SK-N-SH (cell line): Measurements from ENCODE around the gene BCAT1. TPM values are rescaled to one million over a fixed set of nuclear protein-coding genes. Genes with fewer than 3 reads are reported as not detected.

ENCODE experiments used
- CTCF ChIA-PET: fragments of 300-600, 350-600 bp; formaldehyde crosslinking; extraction: SDS; loops from one replicate; lab custom pipeline; 2021; lab: Yijun Ruan, JAX
- POLR2A ChIA-PET: fragments of 350-600 bp; sonication (Branson Sonifier 250); formaldehyde crosslinking; extraction: SDS; loops from one replicate; lab custom pipeline; 2020; ENCODE audit warnings: antibody characterized with exemption, inconsistent platforms; lab: Yijun Ruan, JAX
- DNase-seq: peaks from one replicate; pipeline ENCODE4 v3.0.0; 2012
- H2AFZ ChIP-seq: fragments of 200-600 bp; sonication (generic); 2 replicates; pipeline ENCODE4 v1.8.1; 2016; ENCODE audit warnings: antibody characterized with exemption, mild to moderate bottlenecking, low read depth
- H3F3A ChIP-seq: fragments of 200-600 bp; sonication (generic); replicated peaks from 2 replicates; pipeline ENCODE3; 2016; ENCODE audit warnings: antibody characterized with exemption, mild to moderate bottlenecking; ENCODE audit not compliant: insufficient read depth
- H3K27ac ChIP-seq, 2 experiments: fragments of 200-500 bp in 1 of 2; fragments of 200-600 bp in 1 of 2; sonication (Bioruptor generic) in 1 of 2; sonication (generic), shearing (Covaris generic) in 1 of 2; 2 replicates each; pipeline versions ENCODE4 v1.5.1 to v1.6.1; 2014 to 2016; ENCODE audit warnings: low read depth in 2 of 2, inconsistent platforms in 1 of 2, low read length in 1 of 2, mild to moderate bottlenecking in 1 of 2, mixed read lengths in 1 of 2
- H3K27me3 ChIP-seq: fragments of 200-600 bp; sonication (generic), shearing (Covaris generic); 2 replicates; pipeline ENCODE4 v1.6.1; 2016; ENCODE audit warnings: mixed run types; ENCODE audit not compliant: insufficient read depth
- H3K36me3 ChIP-seq, 2 experiments: fragments of 200-500 bp in 1 of 2; fragments of 200-600 bp in 1 of 2; sonication (Bioruptor generic) in 1 of 2; sonication (generic) in 1 of 2; replicated peaks in 1 of 2; 2 replicates each; pipeline versions ENCODE3 to v1.5.1; 2014 to 2016; ENCODE audit warnings: low read length in 1 of 2, mild to moderate bottlenecking in 1 of 2; ENCODE audit not compliant: insufficient read depth in 2 of 2, control insufficient read depth in 1 of 2
- H3K4me1 ChIP-seq, 2 experiments: fragments of 200-500 bp in 1 of 2; fragments of 200-600 bp in 1 of 2; sonication (Bioruptor generic) in 1 of 2; sonication (generic), shearing (Covaris generic) in 1 of 2; 2 replicates each; pipeline versions ENCODE4 v1.5.1 to v1.6.1; 2014 to 2016; ENCODE audit warnings: low read depth in 1 of 2, low read length in 1 of 2, mixed run types in 1 of 2; ENCODE audit not compliant: insufficient read depth in 2 of 2, control insufficient read depth in 1 of 2
- H3K4me2 ChIP-seq: fragments of 200-600 bp; sonication (generic), shearing (Covaris generic); 2 replicates; pipeline ENCODE4 v1.6.1; 2017; ENCODE audit warnings: mixed run types
- H3K4me3 ChIP-seq, 2 experiments: fragments of 200-500 bp in 1 of 2; fragments of 200-600 bp in 1 of 2; sonication (Bioruptor generic) in 1 of 2; sonication (generic), shearing (Covaris generic) in 1 of 2; 2 replicates each; pipeline versions ENCODE4 v1.5.1 to v1.8.1; 2014 to 2016; ENCODE audit warnings: low read depth in 2 of 2, inconsistent platforms in 1 of 2, low read length in 1 of 2, mild to moderate bottlenecking in 1 of 2, mixed read lengths in 1 of 2, moderate library complexity in 1 of 2
- H3K79me2 ChIP-seq: fragments of 200-600 bp; sonication (generic); 2 replicates; pipeline ENCODE4 v1.8.1; 2017; ENCODE audit warnings: mild to moderate bottlenecking; ENCODE audit not compliant: insufficient read depth
- H3K9ac ChIP-seq: fragments of 200-600 bp; sonication (generic); 2 replicates; pipeline ENCODE4 v1.6.1; 2017; ENCODE audit warnings: mixed run types
- H3K9me2 ChIP-seq: fragments of 200-600 bp; sonication (generic); 2 replicates; pipeline ENCODE4 v1.6.1; 2017; ENCODE audit warnings: mixed run types
- H3K9me3 ChIP-seq: fragments of 200-600 bp; sonication (generic); 2 replicates; pipeline ENCODE4 v1.6.1; 2017; ENCODE audit warnings: mixed run types, mild to moderate bottlenecking, moderate library complexity
- H4K20me1 ChIP-seq: fragments of 200-600 bp; sonication (generic); 2 replicates; pipeline ENCODE4 v1.6.1; 2017; ENCODE audit warnings: mild to moderate bottlenecking, mixed run types; ENCODE audit not compliant: insufficient read depth
- ELF1 ChIP-seq: IDR thresholded peaks from 2 replicates; pipeline ENCODE4 v1.4.0; 2012
- EZH2phosphoT487 ChIP-seq: fragments of 200-600 bp; sonication (generic); IDR thresholded peaks from 2 replicates; pipeline ENCODE4 v1.6.1; 2017; ENCODE audit warnings: low read depth, mixed run types, mild to moderate bottlenecking, antibody characterized with exemption, moderate library complexity, borderline replicate concordance
- FOSL2 ChIP-seq: IDR thresholded peaks from 2 replicates; pipeline ENCODE4 v1.4.0; 2012; ENCODE audit warnings: low read depth, mild to moderate bottlenecking, moderate library complexity, borderline replicate concordance
- GABPA ChIP-seq: IDR thresholded peaks from 2 replicates; pipeline ENCODE4 v1.4.0; 2012; ENCODE audit warnings: low read depth, mild to moderate bottlenecking
- GATA2 ChIP-seq: sonication (generic); formaldehyde crosslinking; IDR thresholded peaks from 2 replicates; pipeline ENCODE4 v1.5.0; 2020; ENCODE audit warnings: mild to moderate bottlenecking, missing genetic modification reagents
- JUND ChIP-seq: IDR thresholded peaks from 2 replicates; pipeline ENCODE4 v1.4.0; 2012
- MXI1 ChIP-seq: IDR thresholded peaks from 2 replicates; pipeline ENCODE4 v1.6.1; 2012; ENCODE audit warnings: mild to moderate bottlenecking, low read depth, low read length, improper control_type of control experiment
- NFIC ChIP-seq: IDR thresholded peaks from 2 replicates; pipeline ENCODE4 v1.4.0; 2012; ENCODE audit warnings: borderline replicate concordance
- RCOR1 ChIP-seq: fragments of 150-350 bp; IDR thresholded peaks from 2 replicates; pipeline ENCODE4 v1.6.1; 2017; ENCODE audit warnings: antibody characterized with exemption, low read length
- RXRA ChIP-seq: IDR thresholded peaks from 2 replicates; pipeline ENCODE4 v1.4.0; 2012; ENCODE audit warnings: low read depth, mild to moderate bottlenecking, borderline replicate concordance
- TAF1 ChIP-seq: IDR thresholded peaks from 2 replicates; pipeline ENCODE4 v1.6.1; 2012; ENCODE audit warnings: low read depth, mild to moderate bottlenecking, low read length, moderate library complexity, borderline replicate concordance
- TCF12 ChIP-seq: IDR thresholded peaks from 2 replicates; pipeline ENCODE4 v1.4.0; 2012
- TEAD4 ChIP-seq: IDR thresholded peaks from 2 replicates; pipeline ENCODE4 v1.4.0; 2012; ENCODE audit warnings: mild to moderate bottlenecking, borderline replicate concordance; ENCODE audit not compliant: insufficient read depth
- WGBS: methylation state at CpG from one replicate; pipeline ENCODE4 v1.1.6; 2017; ENCODE audit warnings: low lambda C conversion rate; 5-methylcytosine and 5-hydroxymethylcytosine counted together
- polyA plus RNA-seq, 3 experiments: library from polyadenylated mRNA; depleted of rRNA; stranded (reverse); fragments of >200 nt; gene quantifications; 2 replicates each; pipeline ENCODE4 v1.2.3, GENCODE V29; 2012
- TF ChIP-seq, protein P1 (sequence below): fragments of 150-350 bp; IDR thresholded peaks from 2 replicates; pipeline ENCODE4 v1.6.1; 2017; ENCODE audit warnings: antibody characterized with exemption, low read length, low read depth, borderline replicate concordance
- TF ChIP-seq, protein P2 (sequence below): fragments of 150-350 bp; IDR thresholded peaks from 2 replicates; pipeline ENCODE4 v1.6.1; 2016; ENCODE audit warnings: mild to moderate bottlenecking, low read depth, low read length
- TF ChIP-seq, protein P3 (sequence below): IDR thresholded peaks from 2 replicates; pipeline ENCODE4 v1.4.0; 2012; ENCODE audit warnings: low read depth
- TF ChIP-seq, protein P4 (sequence below): IDR thresholded peaks from 2 replicates; pipeline ENCODE4 v1.4.0; 2012; ENCODE audit warnings: low read depth, borderline replicate concordance
- TF ChIP-seq, protein P5 (sequence below): IDR thresholded peaks from 2 replicates; pipeline ENCODE4 v1.6.1; 2012; ENCODE audit warnings: mild to moderate bottlenecking, low read depth, low read length, moderate library complexity

The BCAT1 gene
- polyA plus RNA-seq, 1 of the 3 experiments (the other 2 are of a cell fraction): 7.7 TPM

DNA sequence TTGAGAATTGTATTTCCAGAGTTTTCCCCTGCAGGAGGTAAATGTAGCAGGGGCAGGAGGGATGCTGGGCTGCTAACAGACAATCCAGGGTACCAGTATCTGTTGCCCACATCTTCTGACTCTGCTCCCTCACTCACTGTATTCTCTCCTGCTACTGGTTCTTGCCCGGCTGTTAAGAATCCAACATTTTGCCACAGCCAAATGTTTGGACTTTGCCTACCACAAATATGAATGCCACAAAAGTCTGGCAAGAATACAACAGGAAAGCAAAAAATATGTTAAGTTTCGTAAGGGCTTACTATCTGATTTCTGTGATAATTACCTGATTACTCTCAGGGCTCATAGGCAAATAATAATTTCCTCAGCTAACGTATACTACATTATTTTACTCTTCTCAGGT is 160.0 kb downstream of the BCAT1 start:
- no peaks in the 10 kb centered on the region for H3K27me3 ChIP-seq

More for the DNA sequence above, 160.0 kb downstream of the BCAT1 start:
- ChIA-PET CTCF (no interaction called here), POLR2A (no interaction called here)
- Histone ChIP-seq H3K4me2 (no peak overlapping the region), H3K27ac (no peak overlapping the region), H3K79me2 (no peaks in the 10 kb centered on the region), H3F3A (no peaks in the 10 kb centered on the region), H3K4me3 (no peak overlapping the region), H3K4me1 (no peaks in the 10 kb centered on the region), H3K9me2 (no peaks in the 10 kb centered on the region), H3K36me3 (no peaks in the 10 kb centered on the region), H4K20me1 (no peaks in the 10 kb centered on the region), H2AFZ (no peak overlapping the region), H3K9me3 (no peaks in the 10 kb centered on the region), H3K9ac (no peak overlapping the region)
- 61% methylated on average over 3 of the region's 3 CpGs for WGBS
- DNase-seq: no peak
- TF ChIP-seq, protein P1, sequence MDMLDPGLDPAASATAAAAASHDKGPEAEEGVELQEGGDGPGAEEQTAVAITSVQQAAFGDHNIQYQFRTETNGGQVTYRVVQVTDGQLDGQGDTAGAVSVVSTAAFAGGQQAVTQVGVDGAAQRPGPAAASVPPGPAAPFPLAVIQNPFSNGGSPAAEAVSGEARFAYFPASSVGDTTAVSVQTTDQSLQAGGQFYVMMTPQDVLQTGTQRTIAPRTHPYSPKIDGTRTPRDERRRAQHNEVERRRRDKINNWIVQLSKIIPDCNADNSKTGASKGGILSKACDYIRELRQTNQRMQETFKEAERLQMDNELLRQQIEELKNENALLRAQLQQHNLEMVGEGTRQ: no peak
- TF ChIP-seq RCOR1 (no peak), TCF12 (no peak), GABPA (no peak), FOSL2 (no peak), MXI1 (no peak), TAF1 (no peak), TEAD4 (no peak), JUND (no peak), GATA2 (CRISPR knock-in tag) (no peak), RXRA (no peak), EZH2phosphoT487 (no peak), NFIC (no peak), ELF1 (no peak)
- TF ChIP-seq, protein P2, sequence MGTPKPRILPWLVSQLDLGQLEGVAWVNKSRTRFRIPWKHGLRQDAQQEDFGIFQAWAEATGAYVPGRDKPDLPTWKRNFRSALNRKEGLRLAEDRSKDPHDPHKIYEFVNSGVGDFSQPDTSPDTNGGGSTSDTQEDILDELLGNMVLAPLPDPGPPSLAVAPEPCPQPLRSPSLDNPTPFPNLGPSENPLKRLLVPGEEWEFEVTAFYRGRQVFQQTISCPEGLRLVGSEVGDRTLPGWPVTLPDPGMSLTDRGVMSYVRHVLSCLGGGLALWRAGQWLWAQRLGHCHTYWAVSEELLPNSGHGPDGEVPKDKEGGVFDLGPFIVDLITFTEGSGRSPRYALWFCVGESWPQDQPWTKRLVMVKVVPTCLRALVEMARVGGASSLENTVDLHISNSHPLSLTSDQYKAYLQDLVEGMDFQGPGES: no peak
- TF ChIP-seq, protein P3, sequence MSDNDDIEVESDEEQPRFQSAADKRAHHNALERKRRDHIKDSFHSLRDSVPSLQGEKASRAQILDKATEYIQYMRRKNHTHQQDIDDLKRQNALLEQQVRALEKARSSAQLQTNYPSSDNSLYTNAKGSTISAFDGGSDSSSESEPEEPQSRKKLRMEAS: no peak
- TF ChIP-seq, protein P4, sequence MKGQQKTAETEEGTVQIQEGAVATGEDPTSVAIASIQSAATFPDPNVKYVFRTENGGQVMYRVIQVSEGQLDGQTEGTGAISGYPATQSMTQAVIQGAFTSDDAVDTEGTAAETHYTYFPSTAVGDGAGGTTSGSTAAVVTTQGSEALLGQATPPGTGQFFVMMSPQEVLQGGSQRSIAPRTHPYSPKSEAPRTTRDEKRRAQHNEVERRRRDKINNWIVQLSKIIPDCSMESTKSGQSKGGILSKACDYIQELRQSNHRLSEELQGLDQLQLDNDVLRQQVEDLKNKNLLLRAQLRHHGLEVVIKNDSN: no peak
- TF ChIP-seq, protein P5, sequence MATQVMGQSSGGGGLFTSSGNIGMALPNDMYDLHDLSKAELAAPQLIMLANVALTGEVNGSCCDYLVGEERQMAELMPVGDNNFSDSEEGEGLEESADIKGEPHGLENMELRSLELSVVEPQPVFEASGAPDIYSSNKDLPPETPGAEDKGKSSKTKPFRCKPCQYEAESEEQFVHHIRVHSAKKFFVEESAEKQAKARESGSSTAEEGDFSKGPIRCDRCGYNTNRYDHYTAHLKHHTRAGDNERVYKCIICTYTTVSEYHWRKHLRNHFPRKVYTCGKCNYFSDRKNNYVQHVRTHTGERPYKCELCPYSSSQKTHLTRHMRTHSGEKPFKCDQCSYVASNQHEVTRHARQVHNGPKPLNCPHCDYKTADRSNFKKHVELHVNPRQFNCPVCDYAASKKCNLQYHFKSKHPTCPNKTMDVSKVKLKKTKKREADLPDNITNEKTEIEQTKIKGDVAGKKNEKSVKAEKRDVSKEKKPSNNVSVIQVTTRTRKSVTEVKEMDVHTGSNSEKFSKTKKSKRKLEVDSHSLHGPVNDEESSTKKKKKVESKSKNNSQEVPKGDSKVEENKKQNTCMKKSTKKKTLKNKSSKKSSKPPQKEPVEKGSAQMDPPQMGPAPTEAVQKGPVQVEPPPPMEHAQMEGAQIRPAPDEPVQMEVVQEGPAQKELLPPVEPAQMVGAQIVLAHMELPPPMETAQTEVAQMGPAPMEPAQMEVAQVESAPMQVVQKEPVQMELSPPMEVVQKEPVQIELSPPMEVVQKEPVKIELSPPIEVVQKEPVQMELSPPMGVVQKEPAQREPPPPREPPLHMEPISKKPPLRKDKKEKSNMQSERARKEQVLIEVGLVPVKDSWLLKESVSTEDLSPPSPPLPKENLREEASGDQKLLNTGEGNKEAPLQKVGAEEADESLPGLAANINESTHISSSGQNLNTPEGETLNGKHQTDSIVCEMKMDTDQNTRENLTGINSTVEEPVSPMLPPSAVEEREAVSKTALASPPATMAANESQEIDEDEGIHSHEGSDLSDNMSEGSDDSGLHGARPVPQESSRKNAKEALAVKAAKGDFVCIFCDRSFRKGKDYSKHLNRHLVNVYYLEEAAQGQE: no peak
